IMR-90 (cell line): ENCODE measurements around the gene MAP1LC3B. TPM values are rescaled to one million over a fixed set of nuclear protein-coding genes. Genes with fewer than 3 reads are reported as not detected.

Experiments
- ATAC-seq: fragments of 200-7000 bp; cut with Tn5 transposase; 2 replicates; pipeline ENCODE4 v1.9.1; 2020; ENCODE audit warnings: low read depth, mild to moderate bottlenecking, moderate library complexity
- BruUV-seq: library from RNA; stranded (reverse); fragments of 400-500 nt; replicated peaks from 2 replicates; lab custom pipeline; 2021; lab: Mats Ljungman, UMichigan
- CTCF ChIA-PET: fragments of 300-600 bp; formaldehyde crosslinking; extraction: SDS; loops from one replicate; lab custom pipeline; 2021; ENCODE audit warnings: antibody characterized with exemption; lab: Yijun Ruan, JAX
- POLR2A ChIA-PET: fragments of 300-600 bp; sonication (Branson Sonifier 250); formaldehyde crosslinking; loops from one replicate; lab custom pipeline; 2022; ENCODE audit warnings: antibody characterized with exemption; ENCODE audit not compliant: unreplicated experiment; lab: Charles Lee
- DNase-seq: peaks from one replicate; pipeline ENCODE4 v3.0.0; 2013
- H2AFZ ChIP-seq: replicated peaks from 2 replicates; pipeline ENCODE3; 2013; ENCODE audit warnings: low read length, mild to moderate bottlenecking; ENCODE audit not compliant: poor library complexity
- H2AK5ac ChIP-seq: 2 replicates; pipeline ENCODE4 v1.6.1; 2013; ENCODE audit warnings: low read depth, low read length, inconsistent platforms
- H2AK9ac ChIP-seq: replicated peaks from 2 replicates; pipeline ENCODE3; 2013; ENCODE audit warnings: mild to moderate bottlenecking, low read depth, low read length, moderate library complexity; ENCODE audit not compliant: poor library complexity
- H2BK120ac ChIP-seq: 2 replicates; pipeline ENCODE4 v1.6.1; 2013; ENCODE audit warnings: low read depth, low read length, inconsistent platforms
- H2BK15ac ChIP-seq: 3 replicates; pipeline ENCODE4 v1.6.1; 2013; ENCODE audit warnings: low read depth, low read length, inconsistent platforms
- H2BK20ac ChIP-seq: 2 replicates; pipeline ENCODE4 v1.6.1; 2013; ENCODE audit warnings: low read depth, mild to moderate bottlenecking, inconsistent platforms, low read length, moderate library complexity
- H2BK5ac ChIP-seq: 2 replicates; pipeline ENCODE4 v1.6.1; 2013; ENCODE audit warnings: mild to moderate bottlenecking, low read depth, low read length, inconsistent platforms; ENCODE audit not compliant: poor library complexity, severe bottlenecking
- H3K14ac ChIP-seq: replicated peaks from 2 replicates; pipeline ENCODE4 v1.6.1; 2013; ENCODE audit warnings: low read depth, low read length, inconsistent platforms
- H3K18ac ChIP-seq: 2 replicates; pipeline ENCODE4 v1.6.1; 2013; ENCODE audit warnings: low read depth, low read length, control low read depth
- H3K23ac ChIP-seq: 2 replicates; pipeline ENCODE4 v1.6.1; 2013; ENCODE audit warnings: low read depth, low read length, inconsistent platforms
- H3K27ac ChIP-seq: 2 replicates; pipeline ENCODE4 v1.5.1; 2013; ENCODE audit warnings: mild to moderate bottlenecking, control low read depth, low read length; ENCODE audit not compliant: insufficient read depth
- H3K27me3 ChIP-seq: 2 replicates; pipeline ENCODE4 v1.6.1; 2013; ENCODE audit warnings: low read length; ENCODE audit not compliant: control insufficient read depth, insufficient read depth
- H3K36me3 ChIP-seq: 2 replicates; pipeline ENCODE4 v1.6.1; 2013; ENCODE audit warnings: low read length, mixed read lengths; ENCODE audit not compliant: control insufficient read depth, insufficient read depth
- H3K4ac ChIP-seq: 2 replicates; pipeline ENCODE4 v1.6.1; 2013; ENCODE audit warnings: low read depth, low read length, inconsistent platforms
- H3K4me1 ChIP-seq: 2 replicates; pipeline ENCODE4 v1.6.1; 2013; ENCODE audit warnings: low read length, mixed read lengths; ENCODE audit not compliant: control insufficient read depth, insufficient read depth
- H3K4me2 ChIP-seq: 2 replicates; pipeline ENCODE4 v1.6.1; 2013; ENCODE audit warnings: low read depth, mild to moderate bottlenecking, control low read depth, low read length, moderate library complexity
- H3K4me3 ChIP-seq: 2 replicates; pipeline ENCODE4 v1.5.1; 2013; ENCODE audit warnings: low read depth, mild to moderate bottlenecking, control low read depth, low read length, moderate library complexity; ENCODE audit not compliant: insufficient read depth
- H3K56ac ChIP-seq: 2 replicates; pipeline ENCODE4 v1.6.1; 2013; ENCODE audit warnings: low read length, inconsistent platforms; ENCODE audit not compliant: insufficient read depth; ENCODE audit errors: extremely low read depth
- H3K79me1 ChIP-seq, 2 experiments: 2 replicates each; pipeline ENCODE4 v1.6.1; 2013; ENCODE audit warnings: low read length in 2 of 2, inconsistent platforms in 1 of 2, low read depth in 1 of 2
- H3K9ac ChIP-seq: 2 replicates; pipeline ENCODE4 v1.6.1; 2013; ENCODE audit warnings: low read depth, low read length, control low read depth
- H3K9me1 ChIP-seq: 2 replicates; pipeline ENCODE4 v1.6.1; 2013; ENCODE audit warnings: low read length, inconsistent platforms; ENCODE audit not compliant: insufficient read depth
- H3K9me3 ChIP-seq: 2 replicates; pipeline ENCODE4 v1.6.1; 2013; ENCODE audit warnings: low read length; ENCODE audit not compliant: control insufficient read depth, insufficient read depth
- H4K20me1 ChIP-seq: 2 replicates; pipeline ENCODE4 v1.6.1; 2013; ENCODE audit warnings: low read length, inconsistent platforms; ENCODE audit not compliant: insufficient read depth
- H4K5ac ChIP-seq: 2 replicates; pipeline ENCODE4 v1.6.1; 2013; ENCODE audit warnings: mild to moderate bottlenecking, low read depth, low read length, control low read depth
- H4K8ac ChIP-seq, 2 experiments: 2 replicates each; pipeline ENCODE4 v1.6.1; 2013; ENCODE audit warnings: low read depth in 2 of 2, low read length in 2 of 2, control low read depth in 1 of 2, inconsistent platforms in 1 of 2
- H4K91ac ChIP-seq: 2 replicates; pipeline ENCODE4 v1.6.1; 2013; ENCODE audit warnings: low read depth, low read length, inconsistent platforms; ENCODE audit not compliant: insufficient read depth
- BHLHE40 ChIP-seq: fragments of 150-350 bp; IDR thresholded peaks from 2 replicates; pipeline ENCODE4 v1.6.1; 2016; ENCODE audit warnings: mild to moderate bottlenecking, low read depth, low read length
- CEBPB ChIP-seq: IDR thresholded peaks from 2 replicates; pipeline ENCODE4 v1.6.1; 2012; ENCODE audit warnings: low read depth, low read length, improper control_type of control experiment
- FOS ChIP-seq: fragments of 150-350 bp; IDR thresholded peaks from 2 replicates; pipeline ENCODE4 v1.6.1; 2016; ENCODE audit warnings: low read depth, low read length
- WGBS, 2 experiments: methylation state at CpG; one replicate each; pipeline versions ENCODE4 v1.1.5 to v1.1.7; 2013; ENCODE audit warnings: missing lambda C conversion rate in 2 of 2; ENCODE audit not compliant: insufficient read length in 1 of 2; ENCODE audit errors: extremely low coverage in 2 of 2; 5-methylcytosine and 5-hydroxymethylcytosine counted together
- dilution Hi-C: fragments of 300-500 bp; cut with HindIII; formaldehyde crosslinking; loops from one replicate; pipeline ENCODE4 v1.14.3; 2018; ENCODE audit warnings: low sequenced_read_pairs; ENCODE audit not compliant: unreplicated experiment
- in situ Hi-C: fragments of 300-500 bp; cut with MboI; formaldehyde crosslinking; loops from 3 replicates; pipeline ENCODE4 v1.14.3; 2019; ENCODE audit warnings: low sequenced_read_pairs, inconsistent platforms, mixed read lengths
- intact Hi-C: fragments of 100-400 bp; cut with micrococcal nuclease; formaldehyde crosslinking; loops from 2 replicates; pipeline ENCODE4 v1.10.0; 2022
- polyA plus RNA-seq, 3 experiments: library from polyadenylated mRNA; depleted of rRNA; stranded (reverse); fragments of >200 nt; gene quantifications; 2 replicates each; pipeline ENCODE4 v1.2.3, GENCODE V29; 2012; ENCODE audit warnings: low replicate concordance in 1 of 3
- total RNA-seq: library from RNA; depleted of rRNA; stranded (reverse); fragments of >200 nt; gene quantifications from 2 replicates; pipeline ENCODE4 v1.2.3, GENCODE V29; 2012

MAP1LC3B gene
- total and polyA plus RNA-seq, 2 of the 4 experiments (the other 2 are of a cell fraction) = 23.5 to 57.7 TPM

DNA sequence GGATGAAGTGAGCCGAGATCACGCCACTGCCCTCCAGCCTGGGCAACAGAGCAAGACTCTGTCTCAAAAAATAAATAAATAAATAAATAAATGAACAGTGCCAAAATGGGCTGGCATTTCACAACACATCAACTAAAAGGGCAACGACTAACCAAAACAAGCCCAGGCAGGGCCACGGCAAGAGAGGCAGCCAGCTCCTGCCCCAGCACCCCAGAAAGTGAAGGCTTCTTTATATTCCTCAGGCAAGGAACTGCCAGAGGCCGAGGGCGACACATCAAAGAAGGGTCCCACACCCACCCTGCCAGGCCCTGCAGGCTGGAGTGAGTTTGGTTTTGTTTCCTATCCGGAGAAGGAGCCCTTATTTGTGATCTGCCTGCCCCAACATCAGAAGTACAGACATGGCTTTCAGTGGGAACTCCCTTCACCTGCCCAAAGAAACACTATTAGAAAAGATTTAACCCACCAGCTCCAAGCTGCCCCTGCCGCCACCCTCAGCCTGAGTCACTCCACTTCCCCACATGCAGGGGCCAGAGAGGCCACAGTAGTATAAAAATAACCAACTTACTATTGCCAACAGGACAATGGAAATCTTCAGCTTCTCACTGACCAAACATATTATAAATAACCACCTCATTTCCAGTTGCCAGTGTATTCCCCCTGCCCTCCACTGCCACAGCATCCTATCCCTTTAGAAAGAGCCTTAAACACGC is 16.6 kb upstream of the MAP1LC3B start:
- no peak overlapping the region for H4K8ac ChIP-seq
- no peak overlapping the region for H3K23ac ChIP-seq
- H3K4ac ChIP-seq = no peak overlapping the region
- H3K27ac ChIP-seq = no peak overlapping the region
- peak; percentile 55 for DNase-seq
- H3K27me3 ChIP-seq = no peaks in the 10 kb centered on the region
- peaks cover 34 to 73% of the 10 kb centered on the region in 2 experiments for H3K79me1 ChIP-seq
- no peaks in the 10 kb centered on the region for H3K36me3 ChIP-seq
- no peak overlapping the region for H3K14ac ChIP-seq
- H3K4me2 ChIP-seq = peak overlapping the region; percentile 34; the same call in 1 of the 2 replicates
- TF ChIP-seq CEBPB (no peak), FOS (0 out of 2 replicates have a peak, but pooled peaks have one; percentile 21), BHLHE40 (peak; percentile 78)
- ChIA-PET CTCF (interaction anchor here (0.6 kb wide), 1 partner anchor 396 kb away, joined by 4 read pairs; no protein-coding TSS in a partner anchor), POLR2A (interaction anchor here (0.7 kb wide), 1 partner anchor 150 kb away, joined by 3 read pairs; no protein-coding TSS in a partner anchor)
- 70% methylated on average over 2 of the region's 9 CpGs; no CpG with 5 or more reads in 1 of the 2 experiments for WGBS, 2 experiments
- no peak overlapping the region for H2BK5ac ChIP-seq
- H2AK5ac ChIP-seq = no peak overlapping the region
- intact Hi-C loops (no loop called here), in situ Hi-C loops (no loop called here), dilution Hi-C loops (no loop called here)
- H3K4me1 ChIP-seq = peaks cover 10% of the 10 kb centered on the region
- peaks cover 61% of the 10 kb centered on the region for H4K20me1 ChIP-seq
- H4K91ac ChIP-seq = no peak overlapping the region
- BruUV-seq = no TSS peak
- H3K56ac ChIP-seq = no peak overlapping the region
- H3K4me3 ChIP-seq = no peak overlapping the region
- H2AK9ac ChIP-seq = no peak overlapping the region
- no peak overlapping the region for H3K18ac ChIP-seq
- H2AFZ ChIP-seq = no peak overlapping the region
- no peaks in the 10 kb centered on the region for H3K9me3 ChIP-seq
- H2BK120ac ChIP-seq = no peak overlapping the region
- no peak overlapping the region for H2BK15ac ChIP-seq
- no peak overlapping the region for H3K9ac ChIP-seq
- H3K9me1 ChIP-seq = peaks cover 15% of the 10 kb centered on the region; the same call in 1 of the 2 replicates
- no peak overlapping the region for H2BK20ac ChIP-seq
- peak; percentile 74 for ATAC-seq
- no peak overlapping the region for H4K5ac ChIP-seq
